Measurements from ENCODE around the gene SIRT4. TPM values are rescaled to one million over a fixed set of nuclear protein-coding genes. Genes with fewer than 3 reads are reported as not detected.

The SIRT4 gene
- total RNA-seq, 2 donors from 2014 or later, result 2.4 to 2.6 TPM

- Mint-ChIP-seq H3K27ac (no peak overlapping the region), H3K4me3 (no peak overlapping the region), H3K36me3 (no peaks in the 10 kb centered on the region), H3K4me1 (ENCODE audit: low read depth in 2 of 2) (peaks cover 5 to 7% of the 10 kb centered on the region in 2 donors), H3K27me3 (no peaks in the 10 kb centered on the region), H3K9me3 (no peaks in the 10 kb centered on the region)
- DNase-seq (ENCODE audit: low spot score), result no peak
- peak; percentile 4 to 39 for ATAC-seq
These were observed 9.8 kb upstream of the SIRT4 start for GRCh38 chr12:120292411-120292660.

- ATAC-seq, result peak; percentile 59 to 71
- H3K4me3 Mint-ChIP-seq, result no peak within 1 kb of the TSS
- H3K36me3 Mint-ChIP-seq, result no peaks in the 10 kb centered on the region
- H3K9me3 Mint-ChIP-seq, result no peaks in the 10 kb centered on the region
- H3K27ac Mint-ChIP-seq, result no peak within 1 kb of the TSS
- no peaks in the 10 kb centered on the region for H3K27me3 Mint-ChIP-seq
- H3K4me1 Mint-ChIP-seq (ENCODE audit: low read depth in 2 of 2), result peaks cover 5 to 7% of the 10 kb centered on the region in 2 donors
- peak; percentile 77 for DNase-seq (ENCODE audit: low spot score)
These were observed 9.2 kb upstream of the SIRT4 start, which contains the start of gene RNU4-1 for GRCh38 chr12:120292661-120293531. TSS of gene RNU4-1 (minus strand) at chr12:120293237.

- Mint-ChIP-seq H3K27me3 (no peaks in the 10 kb centered on the region), H3K4me3 (no peak overlapping the region), H3K27ac (no peak overlapping the region), H3K4me1 (ENCODE audit: low read depth in 2 of 2) (peaks cover 15 to 16% of the 10 kb centered on the region in 2 donors), H3K36me3 (no peaks in the 10 kb centered on the region), H3K9me3 (no peaks in the 10 kb centered on the region)
- DNase-seq (ENCODE audit: low spot score), result no peak
- ATAC-seq, result no peak
These were observed 12.1 kb downstream of the SIRT4 start for GRCh38 chr12:120314220-120314619.

GRCh38 chr12:120316798-120317223, 14.7 kb downstream of the SIRT4 start:
- Mint-ChIP-seq H3K27ac (peak overlapping the region; percentile 90 to 97), H3K9me3 (no peaks in the 10 kb centered on the region), H3K4me1 (ENCODE audit: low read depth in 2 of 2) (peaks cover 15 to 16% of the 10 kb centered on the region in 2 donors), H3K27me3 (no peaks in the 10 kb centered on the region), H3K4me3 (peak overlapping the region; percentile 94), H3K36me3 (no peaks in the 10 kb centered on the region)
- DNase-seq (ENCODE audit: low spot score) (no peak), ATAC-seq (no peak)

- H3K9me3 Mint-ChIP-seq, result no peaks in the 10 kb centered on the region
- peaks cover 15 to 16% of the 10 kb centered on the region in 2 donors for H3K4me1 Mint-ChIP-seq (ENCODE audit: low read depth in 2 of 2)
- DNase-seq (ENCODE audit: low spot score) (peak; percentile 100), ATAC-seq (peak; percentile 100)
- peak overlapping the region; percentile 94 for H3K4me3 Mint-ChIP-seq
- no peaks in the 10 kb centered on the region for H3K27me3 Mint-ChIP-seq
- H3K27ac Mint-ChIP-seq, result peak overlapping the region; percentile 90 to 97
- no peaks in the 10 kb centered on the region for H3K36me3 Mint-ChIP-seq
These were observed 15.3 kb downstream of the SIRT4 start for GRCh38 chr12:120317224-120318105.

GRCh38 chr12:120321382-120322202, 19.5 kb downstream of the SIRT4 start:
- H3K27ac Mint-ChIP-seq, result no peak overlapping the region
- ATAC-seq (no peak), DNase-seq (ENCODE audit: low spot score) (no peak)
- peaks cover 20 to 26% of the 10 kb centered on the region in 2 donors for H3K4me1 Mint-ChIP-seq (ENCODE audit: low read depth in 2 of 2)
- no peaks in the 10 kb centered on the region for H3K27me3 Mint-ChIP-seq
- H3K4me3 Mint-ChIP-seq, result no peak overlapping the region
- no peaks in the 10 kb centered on the region for H3K9me3 Mint-ChIP-seq
- H3K36me3 Mint-ChIP-seq, result no peaks in the 10 kb centered on the region

GRCh38 chr12:120323772-120324171, 21.7 kb downstream of the SIRT4 start:
- H3K36me3 Mint-ChIP-seq, result no peaks in the 10 kb centered on the region
- H3K4me1 Mint-ChIP-seq (ENCODE audit: low read depth in 2 of 2), result peaks cover 9 to 11% of the 10 kb centered on the region in 2 donors
- H3K4me3 Mint-ChIP-seq, result no peak overlapping the region
- no peak overlapping the region for H3K27ac Mint-ChIP-seq
- DNase-seq (ENCODE audit: low spot score) (no peak), ATAC-seq (no peak)
- no peaks in the 10 kb centered on the region for H3K9me3 Mint-ChIP-seq
- no peaks in the 10 kb centered on the region for H3K27me3 Mint-ChIP-seq

GRCh38 chr12:120324841-120325417, 22.8 kb downstream of the SIRT4 start:
- H3K27me3 Mint-ChIP-seq, result no peaks in the 10 kb centered on the region
- H3K9me3 Mint-ChIP-seq, result no peaks in the 10 kb centered on the region
- peaks cover 9 to 11% of the 10 kb centered on the region in 2 donors for H3K4me1 Mint-ChIP-seq (ENCODE audit: low read depth in 2 of 2)
- no peak for DNase-seq (ENCODE audit: low spot score)
- H3K4me3 Mint-ChIP-seq, result no peak overlapping the region
- H3K27ac Mint-ChIP-seq, result no peak overlapping the region
- no peaks in the 10 kb centered on the region for H3K36me3 Mint-ChIP-seq
- no peak for ATAC-seq

- ATAC-seq (no peak), DNase-seq (ENCODE audit: low spot score) (no peak)
- H3K36me3 Mint-ChIP-seq, result no peaks in the 10 kb centered on the region
- no peak within 1 kb of the TSS for H3K27ac Mint-ChIP-seq
- no peaks in the 10 kb centered on the region for H3K27me3 Mint-ChIP-seq
- no peak within 1 kb of the TSS for H3K4me3 Mint-ChIP-seq
- peaks cover 9 to 11% of the 10 kb centered on the region in 2 donors for H3K4me1 Mint-ChIP-seq (ENCODE audit: low read depth in 2 of 2)
- no peaks in the 10 kb centered on the region for H3K9me3 Mint-ChIP-seq
These were observed 25.5 kb downstream of the SIRT4 start, which contains the start of gene PLA2G1B for GRCh38 chr12:120327593-120327992. TSS of gene PLA2G1B (minus strand) at chr12:120327779. CDS start at chr12:120327753, 26 bp downstream.

GRCh38 chr12:120328228-120328627, 26.1 kb downstream of the SIRT4 start:
- Mint-ChIP-seq H3K9me3 (no peaks in the 10 kb centered on the region), H3K36me3 (no peaks in the 10 kb centered on the region), H3K4me3 (no peak overlapping the region), H3K27me3 (no peaks in the 10 kb centered on the region), H3K4me1 (ENCODE audit: low read depth in 2 of 2) (peaks cover 9 to 11% of the 10 kb centered on the region in 2 donors), H3K27ac (no peak overlapping the region)
- no peak for ATAC-seq
- peak; percentile 3 for DNase-seq (ENCODE audit: low spot score)

GRCh38 chr12:120331390-120331789, 29.3 kb downstream of the SIRT4 start:
- no peak for DNase-seq (ENCODE audit: low spot score)

GRCh38 chr12:120332041-120332440, 29.9 kb downstream of the SIRT4 start:
- Mint-ChIP-seq H3K4me3 (no peak overlapping the region), H3K36me3 (no peaks in the 10 kb centered on the region), H3K27me3 (no peaks in the 10 kb centered on the region), H3K27ac (no peak overlapping the region), H3K4me1 (ENCODE audit: low read depth in 2 of 2) (peaks cover 0 to 6% of the 10 kb centered on the region in 2 donors), H3K9me3 (no peaks in the 10 kb centered on the region)
- ATAC-seq (no peak), DNase-seq (ENCODE audit: low spot score) (no peak)

More at GRCh38 chr12:120331390-120331789, 29.3 kb downstream of the SIRT4 start:
- Mint-ChIP-seq H3K27ac (no peak overlapping the region), H3K9me3 (no peaks in the 10 kb centered on the region), H3K27me3 (no peaks in the 10 kb centered on the region), H3K36me3 (no peaks in the 10 kb centered on the region), H3K4me1 (ENCODE audit: low read depth in 2 of 2) (peaks cover 0 to 6% of the 10 kb centered on the region in 2 donors), H3K4me3 (no peak overlapping the region)
- ATAC-seq, result no peak

GRCh38 chr12:120332523-120332922, 30.4 kb downstream of the SIRT4 start:
- ATAC-seq, result no peak
- Mint-ChIP-seq H3K9me3 (no peaks in the 10 kb centered on the region), H3K27me3 (no peaks in the 10 kb centered on the region), H3K4me3 (no peak overlapping the region), H3K4me1 (ENCODE audit: low read depth in 2 of 2) (peaks cover 0 to 6% of the 10 kb centered on the region in 2 donors), H3K27ac (no peak overlapping the region), H3K36me3 (peaks cover 4% of the 10 kb centered on the region)
- no peak for DNase-seq (ENCODE audit: low spot score)

Measured in natural killer cell treated with Interleukin-12 subunit alpha and Interleukin-12 subunit beta and Interleukin-15 and Interleukin-18, amount 100 ng/mL, for 72 hours (primary cell).